ENCODE results near the gene AIRE. TPM values are rescaled to one million over a fixed set of nuclear protein-coding genes. Genes with fewer than 3 reads are reported as not detected.

Gene AIRE
- total RNA-seq, 1 experiment from 2014 or later = 0.17 TPM

- Histone ChIP-seq H4K8ac (replicated peaks; ENCODE audit: insufficient read length, low read depth, low read length) (no peak overlapping the region), H2BK120ac (ENCODE audit: low read depth, low read length, poor library complexity, severe bottlenecking) (no peak overlapping the region), H2BK12ac (ENCODE audit: insufficient read length, low read depth, low read length) (no peak overlapping the region), H3K79me1 (ENCODE audit: insufficient read depth, low read depth, low read length, poor library complexity, severe bottlenecking) (no peaks in the 10 kb centered on the region), H3K27ac (ENCODE audit: insufficient read length, low read depth, low read length) (no peak overlapping the region), H4K20me1 (ENCODE audit: control insufficient read depth, insufficient read depth, insufficient read length) (no peaks in the 10 kb centered on the region), H3K27me3 (ENCODE audit: insufficient read depth, low read length) (no peaks in the 10 kb centered on the region), H3K9ac (ENCODE audit: extremely low read depth, insufficient read length, low read length) (no peak overlapping the region), H3K18ac (ENCODE audit: insufficient read length, low read depth, low read length) (no peak overlapping the region), H3K4me2 (ENCODE audit: insufficient read depth, insufficient read length, low read length) (no peak overlapping the region), H4K5ac (ENCODE audit: insufficient read length, low read depth, low read length) (no peak overlapping the region), H2BK20ac (ENCODE audit: low read depth, low read length, poor library complexity, severe bottlenecking) (no peak overlapping the region), H3K4me1 (ENCODE audit: insufficient read depth, low read length) (no peaks in the 10 kb centered on the region), H3K9me3 (ENCODE audit: control insufficient read depth, low read depth, low read length) (no peaks in the 10 kb centered on the region), H2BK5ac (ENCODE audit: insufficient read length, low read length) (no peak overlapping the region), H3K56ac (ENCODE audit: insufficient read length, low read depth, low read length) (no peak overlapping the region), H2BK15ac (ENCODE audit: low read depth, low read length) (no peak overlapping the region), H3K14ac (ENCODE audit: insufficient read depth, low read length) (no peak overlapping the region), H2AK5ac (ENCODE audit: insufficient read length, low read length) (no peak overlapping the region), H3K23me2 (ENCODE audit: insufficient read length, low read depth, low read length, poor library complexity, severe bottlenecking) (peaks cover 3% of the 10 kb centered on the region), H3K23ac (ENCODE audit: insufficient read length, low read depth, low read length) (no peak overlapping the region), H3K79me2 (ENCODE audit: insufficient read depth, low read length) (no peaks in the 10 kb centered on the region), H3K4ac (ENCODE audit: low read depth, low read length) (no peak overlapping the region), H4K91ac (ENCODE audit: insufficient read length, low read depth, low read length) (no peak overlapping the region), H3T11ph (ENCODE audit: low read length) (no peak overlapping the region), H2AFZ (ENCODE audit: low read length) (no peak overlapping the region)
- no peak for TF ChIP-seq CTCF (conservative IDR thresholded peaks at IDR 0.05)
- no peak overlapping the region for H3K4me3 Mint-ChIP-seq
- H3K4me1 Mint-ChIP-seq = peaks cover 16 to 36% of the 10 kb centered on the region in 2 experiments
- H3K9me3 Mint-ChIP-seq = no peaks in the 10 kb centered on the region
- WGBS (ENCODE audit: extremely low coverage, insufficient read length, low lambda C conversion rate) = no CpG with 5 or more reads among the region's 9 CpGs
- H3K27ac Mint-ChIP-seq = no peak overlapping the region
- H3K27me3 Mint-ChIP-seq (ENCODE audit: low read depth) = no peaks in the 10 kb centered on the region; the same call in none of the 2 replicates
- H3K36me3 Mint-ChIP-seq (ENCODE audit: insufficient read depth in 1 of 3, low read depth in 3 of 3) = peaks cover 2 to 17% (median 14%) of the 10 kb centered on the region in 3 experiments; a peak in 6 of 7 replicates
- no peak for DNase-seq
Measured at GRCh38 chr21:44305691-44306090, 20.0 kb downstream of the AIRE start.
